ENCODE measurements around the gene COTL1. TPM values are rescaled to one million over a fixed set of nuclear protein-coding genes. Genes with fewer than 3 reads are reported as not detected.

COTL1 gene
- total and polyA plus RNA-seq, 9 of the 15 experiments (the other 6 are each of a cell fraction or from before 2014, with no cell fraction given) = 27.7 to 185 (median 72.5) TPM

DNA sequence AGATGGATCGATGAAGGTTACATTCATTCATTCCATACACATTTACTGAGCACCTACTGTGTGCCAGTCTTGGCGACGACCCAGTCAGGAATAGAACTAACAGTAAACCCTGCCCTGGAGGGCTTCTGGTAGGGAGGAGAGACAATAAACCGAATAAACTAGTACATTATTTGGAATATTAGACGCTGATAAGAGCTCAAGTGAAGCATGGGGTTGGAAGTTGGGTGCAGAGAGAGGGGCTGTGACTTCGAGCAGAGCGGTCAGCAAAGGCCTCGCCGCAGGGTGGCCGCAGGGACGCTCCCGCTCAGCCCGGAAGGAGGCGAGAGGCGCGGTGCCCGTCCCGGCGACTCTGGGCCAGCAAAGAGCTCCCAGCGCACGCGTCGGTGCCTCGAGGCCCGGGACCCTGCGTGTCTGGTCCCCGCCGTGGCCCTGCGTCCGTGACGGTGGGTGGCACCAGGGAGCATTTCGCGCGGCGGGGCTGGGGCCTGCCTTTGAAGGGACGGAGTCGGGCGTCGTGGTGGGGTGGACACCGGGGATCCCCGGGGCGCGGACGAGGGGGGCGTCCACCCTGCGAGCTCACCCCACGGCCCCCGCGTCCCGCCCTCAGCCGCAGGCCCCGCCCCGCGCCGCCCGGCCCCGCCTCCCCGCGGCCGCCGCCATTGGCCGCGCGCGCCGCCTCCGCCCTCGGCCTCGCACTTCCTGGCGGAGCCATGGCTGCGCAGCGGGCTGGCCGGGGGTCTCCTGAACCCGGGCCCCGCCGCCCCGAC, 30.1 kb upstream of the COTL1 start, which contains the start of gene KLHL36 (continued):
- TF ChIP-seq, protein P1, sequence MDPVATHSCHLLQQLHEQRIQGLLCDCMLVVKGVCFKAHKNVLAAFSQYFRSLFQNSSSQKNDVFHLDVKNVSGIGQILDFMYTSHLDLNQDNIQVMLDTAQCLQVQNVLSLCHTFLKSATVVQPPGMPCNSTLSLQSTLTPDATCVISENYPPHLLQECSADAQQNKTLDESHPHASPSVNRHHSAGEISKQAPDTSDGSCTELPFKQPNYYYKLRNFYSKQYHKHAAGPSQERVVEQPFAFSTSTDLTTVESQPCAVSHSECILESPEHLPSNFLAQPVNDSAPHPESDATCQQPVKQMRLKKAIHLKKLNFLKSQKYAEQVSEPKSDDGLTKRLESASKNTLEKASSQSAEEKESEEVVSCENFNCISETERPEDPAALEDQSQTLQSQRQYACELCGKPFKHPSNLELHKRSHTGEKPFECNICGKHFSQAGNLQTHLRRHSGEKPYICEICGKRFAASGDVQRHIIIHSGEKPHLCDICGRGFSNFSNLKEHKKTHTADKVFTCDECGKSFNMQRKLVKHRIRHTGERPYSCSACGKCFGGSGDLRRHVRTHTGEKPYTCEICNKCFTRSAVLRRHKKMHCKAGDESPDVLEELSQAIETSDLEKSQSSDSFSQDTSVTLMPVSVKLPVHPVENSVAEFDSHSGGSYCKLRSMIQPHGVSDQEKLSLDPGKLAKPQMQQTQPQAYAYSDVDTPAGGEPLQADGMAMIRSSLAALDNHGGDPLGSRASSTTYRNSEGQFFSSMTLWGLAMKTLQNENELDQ (CRISPR knock-in tag; IDR thresholded peaks at IDR 0.05; ENCODE audit: borderline replicate concordance) = peak; percentile 86; the same call in 1 of the 2 replicates
- TF ChIP-seq ZNF3 (CRISPR knock-in tag; IDR thresholded peaks at IDR 0.05) (no peak), ZNF354B (CRISPR knock-in tag; IDR thresholded peaks at IDR 0.05) (0 out of 2 replicates have a peak, but pooled peaks have one; percentile 4), ZSCAN29 (IDR thresholded peaks at IDR 0.05) (no peak; the same call in 1 of the 2 replicates), LEF1 (IDR thresholded peaks at IDR 0.05) (no peak), STAT5B (CRISPR knock-in tag; IDR thresholded peaks at IDR 0.05) (no peak), BCOR (IDR thresholded peaks at IDR 0.05) (peak; percentile 70), ZNF175 (CRISPR knock-in tag; IDR thresholded peaks at IDR 0.05; ENCODE audit: low read depth) (no peak), ZBED1 (IDR thresholded peaks at IDR 0.05) (no peak), ZNF24 (IDR thresholded peaks at IDR 0.05) (peak; percentile 86), YY1 (IDR thresholded peaks at IDR 0.05; ENCODE audit: borderline replicate concordance in 1 of 3, control insufficient read depth in 1 of 3, extremely low read depth in 1 of 3, insufficient read depth in 3 of 3, insufficient read length in 1 of 3, insufficient replicate concordance in 2 of 3, low read depth in 1 of 3, low read length in 2 of 3) (peak; percentile 43 to 91 (median 87)), ZFPM2 (CRISPR knock-in tag; IDR thresholded peaks at IDR 0.05) (no peak), PRPF4 (IDR thresholded peaks at IDR 0.05; ENCODE audit: insufficient read depth, low read depth, low read length, poor library complexity, severe bottlenecking) (no peak), MECOM (CRISPR knock-in tag; IDR thresholded peaks at IDR 0.05) (no peak), NONO (IDR thresholded peaks at IDR 0.05; ENCODE audit: low read depth in 2 of 2, low read length in 1 of 2) (peak; percentile 20 to 34; a peak in 2 of 4 replicates), HDAC2 (IDR thresholded peaks at IDR 0.05) (0 out of 2 replicates have a peak, but pooled peaks have one; percentile 66), ZNF696 (CRISPR knock-in tag; conservative IDR thresholded peaks at IDR 0.05) (no peak), HDAC8 (tag; IDR thresholded peaks at IDR 0.05) (0 out of 2 replicates have a peak, but pooled peaks have one; percentile 51), TGIF2 (CRISPR knock-in tag; IDR thresholded peaks at IDR 0.05) (no peak), ZNF239 (CRISPR knock-in tag; IDR thresholded peaks at IDR 0.05) (no peak; the same call in 1 of the 2 replicates), ZNF212 (CRISPR knock-in tag; IDR thresholded peaks at IDR 0.05) (no peak), ZNF695 (CRISPR knock-in tag; IDR thresholded peaks at IDR 0.05) (no peak), PURB (CRISPR knock-in tag; IDR thresholded peaks at IDR 0.05; ENCODE audit: low read depth) (no peak), KLF1 (tag; IDR thresholded peaks at IDR 0.05) (no peak)
- TF ChIP-seq, protein P2, sequence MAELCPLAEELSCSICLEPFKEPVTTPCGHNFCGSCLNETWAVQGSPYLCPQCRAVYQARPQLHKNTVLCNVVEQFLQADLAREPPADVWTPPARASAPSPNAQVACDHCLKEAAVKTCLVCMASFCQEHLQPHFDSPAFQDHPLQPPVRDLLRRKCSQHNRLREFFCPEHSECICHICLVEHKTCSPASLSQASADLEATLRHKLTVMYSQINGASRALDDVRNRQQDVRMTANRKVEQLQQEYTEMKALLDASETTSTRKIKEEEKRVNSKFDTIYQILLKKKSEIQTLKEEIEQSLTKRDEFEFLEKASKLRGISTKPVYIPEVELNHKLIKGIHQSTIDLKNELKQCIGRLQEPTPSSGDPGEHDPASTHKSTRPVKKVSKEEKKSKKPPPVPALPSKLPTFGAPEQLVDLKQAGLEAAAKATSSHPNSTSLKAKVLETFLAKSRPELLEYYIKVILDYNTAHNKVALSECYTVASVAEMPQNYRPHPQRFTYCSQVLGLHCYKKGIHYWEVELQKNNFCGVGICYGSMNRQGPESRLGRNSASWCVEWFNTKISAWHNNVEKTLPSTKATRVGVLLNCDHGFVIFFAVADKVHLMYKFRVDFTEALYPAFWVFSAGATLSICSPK (IDR thresholded peaks at IDR 0.05; ENCODE audit: borderline replicate concordance) = no peak

All from K562 (cell line).